HepG2 (cell line): ENCODE results near the gene ELSPBP1. TPM values are rescaled to one million over a fixed set of nuclear protein-coding genes. Genes with fewer than 3 reads are reported as not detected.

Source experiments
- ATAC-seq: fragments of 200-7000 bp; cut with Tn5 transposase; 3 replicates; pipeline ENCODE4 v1.9.1; 2020; ENCODE audit warnings: mild to moderate bottlenecking, moderate library complexity
- BruUV-seq: library from RNA; stranded (reverse); fragments of 400-500 nt; replicated peaks from 2 replicates; lab custom pipeline; 2021; lab: Mats Ljungman, UMichigan
- CTCF ChIA-PET: fragments of 300-600 bp; formaldehyde crosslinking; extraction: SDS; loops from one replicate; lab custom pipeline; 2021; ENCODE audit warnings: low total read pairs, inconsistent platforms, low intra/inter-chr PET ratio; lab: Yijun Ruan, JAX
- POLR2A ChIA-PET: fragments of 350-600 bp; sonication (Branson Sonifier 250); formaldehyde crosslinking; loops from one replicate; lab custom pipeline; 2020; ENCODE audit warnings: antibody characterized with exemption, inconsistent platforms; lab: Yijun Ruan, JAX
- DNase-seq: peaks from one replicate; pipeline ENCODE4 v3.0.0-alpha.2; 2015; ENCODE audit warnings: low spot score
- FAIRE-seq: peaks from 3 replicates; lab custom pipeline; 2011; peaks lifted over from hg19 to GRCh38; lab: Jason Lieb, UNC
- H2AFZ ChIP-seq: one replicate; pipeline ENCODE4 v1.6.1; 2011; ENCODE audit warnings: low read length, inconsistent platforms
- H3K27ac ChIP-seq: fragments of 300-600 bp; 3 replicates; pipeline ENCODE4 v1.8.0; 2011; ENCODE audit warnings: mixed run types, mild to moderate bottlenecking, mixed read lengths, low read length, inconsistent platforms; ENCODE audit not compliant: insufficient read depth; ENCODE audit errors: extremely low read length
- H3K27me3 ChIP-seq, 2 experiments: fragments of 200-600 bp in 1 of 2; 2 replicates in 1 of 2; 3 replicates in 1 of 2; pipeline versions ENCODE4 v1.6.0 to v1.8.0; 2011; ENCODE audit warnings: low read length in 2 of 2, mild to moderate bottlenecking in 2 of 2, moderate library complexity in 2 of 2, inconsistent platforms in 1 of 2; ENCODE audit not compliant: insufficient read depth in 2 of 2, control insufficient read depth in 1 of 2
- H3K36me3 ChIP-seq, 2 experiments: fragments of 200-600 bp in 1 of 2; replicated peaks in 1 of 2; 2 replicates in 1 of 2; 3 replicates in 1 of 2; pipeline versions ENCODE4 v1.5.1 to v1.8.0; 2011; ENCODE audit warnings: low read length in 2 of 2, inconsistent platforms in 1 of 2; ENCODE audit not compliant: insufficient read depth in 2 of 2, control insufficient read depth in 1 of 2
- H3K4me1 ChIP-seq: 2 replicates; pipeline ENCODE4 v1.5.1; 2012; ENCODE audit warnings: low read length, inconsistent platforms; ENCODE audit not compliant: insufficient read depth
- H3K4me2 ChIP-seq: 2 replicates; pipeline ENCODE4 v1.6.0; 2011; ENCODE audit warnings: low read depth, low read length, inconsistent platforms
- H3K4me3 ChIP-seq, 3 experiments: fragments of 200-600 bp in 1 of 3; sonication (generic), shearing (Covaris generic) in 1 of 3; replicated peaks in 1 of 3; 2 replicates each; pipeline ENCODE4 v1.5.1; 2011 to 2016; ENCODE audit warnings: low read length in 3 of 3, inconsistent platforms in 2 of 3, low read depth in 2 of 3, mild to moderate bottlenecking in 2 of 3, control low read depth in 1 of 3, mixed read lengths in 1 of 3; ENCODE audit not compliant: insufficient read depth in 1 of 3
- H3K79me2 ChIP-seq: one replicate; pipeline ENCODE4 v1.6.1; 2011; ENCODE audit warnings: low read length, inconsistent platforms; ENCODE audit not compliant: insufficient read depth
- H3K9ac ChIP-seq: 2 replicates; pipeline ENCODE4 v1.6.0; 2011; ENCODE audit warnings: mild to moderate bottlenecking, low read depth, low read length, inconsistent platforms; ENCODE audit not compliant: insufficient read depth
- H3K9me3 ChIP-seq: 2 replicates; pipeline ENCODE4 v1.5.1; 2012; ENCODE audit warnings: mild to moderate bottlenecking, low read length
- H4K20me1 ChIP-seq: 2 replicates; pipeline ENCODE4 v1.6.0; 2011; ENCODE audit warnings: inconsistent platforms, mild to moderate bottlenecking, low read length, moderate library complexity; ENCODE audit not compliant: insufficient read depth
- MIER3 ChIP-seq: IDR thresholded peaks from 2 replicates; pipeline ENCODE4 v1.6.1; 2016; ENCODE audit warnings: missing compliant biosample characterization, borderline replicate concordance
- POLR2AphosphoS5 ChIP-seq: IDR thresholded peaks from 2 replicates; pipeline ENCODE4 v1.6.1; 2012; ENCODE audit warnings: low read depth, low read length
- SIN3A ChIP-seq: IDR thresholded peaks from 2 replicates; pipeline ENCODE4 v1.6.1; 2011; ENCODE audit warnings: low read depth, mild to moderate bottlenecking, control low read depth, low read length, borderline replicate concordance
- YY1 ChIP-seq: IDR thresholded peaks from 2 replicates; pipeline ENCODE4 v1.6.1; 2011; ENCODE audit warnings: low read length, low read depth, moderate library complexity, mild to moderate bottlenecking; ENCODE audit not compliant: insufficient read depth, insufficient replicate concordance
- ZFP37 ChIP-seq: sonication (generic); formaldehyde crosslinking; IDR thresholded peaks from 2 replicates; pipeline ENCODE4 v1.4.0; 2020; ENCODE audit warnings: missing genetic modification reagents, borderline replicate concordance
- ZNF34 ChIP-seq: sonication (generic); formaldehyde crosslinking; IDR thresholded peaks from 2 replicates; pipeline ENCODE4 v1.4.0; 2020; ENCODE audit warnings: mild to moderate bottlenecking, missing genetic modification reagents, borderline replicate concordance
- ZNF839 ChIP-seq: sonication (generic); formaldehyde crosslinking; IDR thresholded peaks from 2 replicates; pipeline ENCODE4 v1.4.0; 2020; ENCODE audit warnings: missing genetic modification reagents, mild to moderate bottlenecking, borderline replicate concordance
- ZSCAN9 ChIP-seq: IDR thresholded peaks from 2 replicates; pipeline ENCODE4 v1.6.1; 2016; ENCODE audit warnings: borderline replicate concordance
- WGBS: methylation state at CpG from one replicate; pipeline ENCODE4 v1.1.6; 2017; ENCODE audit warnings: low lambda C conversion rate; 5-methylcytosine and 5-hydroxymethylcytosine counted together
- in situ Hi-C: cut with HindIII; loops from 2 replicates; pipeline ENCODE4 v1.10.0; 2017; ENCODE audit warnings: low pct_unique_long_range_greater_than_20kb; ENCODE audit not compliant: extremely low pct_ligation_motif_present
- intact Hi-C: fragments of 100-400 bp; cut with micrococcal nuclease; formaldehyde crosslinking; loops from one replicate; pipeline ENCODE4 v1.10.0; 2022; ENCODE audit not compliant: unreplicated experiment
- polyA plus RNA-seq, 8 experiments: library from polyadenylated mRNA; depleted of rRNA in 3 of 8; stranded (reverse) in 7 of 8; unstranded in 1 of 8; fragments of >200 nt; fragmentation: Illumina TruSeq in 4 of 8; extraction: Trizol in 4 of 8; gene quantifications; 2 replicates each; pipeline versions ENCODE4 v1.2.1 to v1.2.3, GENCODE V29; 2011 to 2016; ENCODE audit warnings: low read depth in 4 of 8, missing spikeins in 1 of 8, mixed read lengths in 1 of 8; ENCODE audit not compliant: insufficient read depth in 1 of 8
- total RNA-seq, 5 experiments: library from RNA; depleted of rRNA; stranded (reverse); fragments of >200 nt; fragmentation: Illumina TruSeq; extraction: Trizol; gene quantifications; 2 replicates each; pipeline ENCODE4 v1.2.3, GENCODE V29; 2016; ENCODE audit warnings: low read depth in 1 of 5
- TF ChIP-seq, protein P1 (sequence below): sonication (generic); formaldehyde crosslinking; conservative IDR thresholded peaks from 2 replicates; pipeline ENCODE4 v1.4.0; 2020; ENCODE audit warnings: missing genetic modification reagents
- TF ChIP-seq, protein P2 (sequence below): sonication (generic); formaldehyde crosslinking; IDR thresholded peaks from 2 replicates; pipeline ENCODE4 v1.5.0; 2020; ENCODE audit warnings: mild to moderate bottlenecking, missing genetic modification reagents, borderline replicate concordance
- TF ChIP-seq, protein P3 (sequence below): sonication (generic); formaldehyde crosslinking; IDR thresholded peaks from 2 replicates; pipeline ENCODE4 v1.8.1; 2023; ENCODE audit warnings: mild to moderate bottlenecking, missing genetic modification reagents, borderline replicate concordance

ELSPBP1 gene
- total and polyA plus RNA-seq, 2 of the 13 experiments (the other 11 are each of a cell fraction or from before 2014, with no cell fraction given) = not detected

DNA sequence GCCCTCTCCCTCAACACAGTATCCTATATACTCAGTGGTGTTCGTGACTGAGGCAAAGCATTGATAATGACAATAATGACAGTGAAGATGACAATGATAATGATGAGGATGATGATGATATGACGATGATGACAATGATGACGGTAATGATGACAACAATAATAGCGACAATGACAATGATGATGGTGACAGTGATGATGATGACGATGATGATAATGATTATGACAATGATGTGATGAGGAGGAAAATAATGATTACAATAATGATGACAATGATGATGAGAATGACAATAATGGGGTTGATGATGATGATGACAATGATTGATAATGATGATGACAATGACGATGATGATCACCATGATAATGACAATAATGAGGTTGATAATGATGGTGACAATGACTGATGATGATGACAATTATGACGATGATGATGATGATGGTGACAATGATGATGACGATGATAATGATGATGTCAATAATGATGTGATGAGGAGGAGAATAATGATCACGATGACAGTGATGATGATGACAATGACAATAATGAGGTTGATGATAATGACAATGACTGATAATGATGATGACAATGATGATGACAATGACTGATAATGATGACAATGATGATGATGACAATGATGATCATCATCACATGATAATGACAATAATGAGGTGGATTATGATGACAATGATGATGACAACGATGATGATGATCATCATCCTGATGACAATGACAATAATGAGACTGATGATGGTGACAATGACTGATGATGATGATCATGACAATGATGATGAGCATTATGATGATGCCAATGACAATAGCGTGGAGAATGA lies 16.7 kb downstream of the ELSPBP1 start (continued):
- TF ChIP-seq, protein P1, sequence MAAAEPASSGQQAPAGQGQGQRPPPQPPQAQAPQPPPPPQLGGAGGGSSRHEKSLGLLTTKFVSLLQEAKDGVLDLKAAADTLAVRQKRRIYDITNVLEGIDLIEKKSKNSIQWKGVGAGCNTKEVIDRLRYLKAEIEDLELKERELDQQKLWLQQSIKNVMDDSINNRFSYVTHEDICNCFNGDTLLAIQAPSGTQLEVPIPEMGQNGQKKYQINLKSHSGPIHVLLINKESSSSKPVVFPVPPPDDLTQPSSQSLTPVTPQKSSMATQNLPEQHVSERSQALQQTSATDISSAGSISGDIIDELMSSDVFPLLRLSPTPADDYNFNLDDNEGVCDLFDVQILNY (CRISPR knock-in tag) = no peak

DNA sequence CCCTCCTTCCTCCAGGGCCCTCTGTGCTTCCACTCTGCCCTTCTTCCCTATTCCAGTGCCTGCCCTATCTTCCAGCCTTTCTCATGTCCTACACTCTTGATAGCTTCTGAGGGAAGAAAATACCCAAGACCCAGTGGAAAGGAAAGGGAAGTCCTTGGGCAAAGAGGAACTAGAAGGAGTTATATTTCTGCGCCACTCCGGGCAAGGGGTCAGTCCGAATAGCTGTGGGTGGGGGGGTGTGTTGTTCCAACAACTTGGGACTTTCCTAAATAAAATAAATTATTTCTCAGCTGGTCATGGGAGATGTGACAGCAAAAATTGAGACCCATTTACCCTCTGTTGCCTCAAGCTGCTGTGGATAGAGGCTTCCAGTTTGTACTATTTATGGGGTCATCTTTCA lies 26.3 kb downstream of the ELSPBP1 start:
- Histone ChIP-seq H3K27me3 (peaks cover 1 to 21% of the 10 kb centered on the region in 2 experiments; a peak in 3 of 5 replicates), H3K9me3 (no peaks in the 10 kb centered on the region), H3K4me2 (no peak overlapping the region), H2AFZ (no peak overlapping the region), H3K4me1 (no peaks in the 10 kb centered on the region), H3K36me3 (no peaks in the 10 kb centered on the region), H3K27ac (no peak overlapping the region), H3K79me2 (no peaks in the 10 kb centered on the region), H4K20me1 (no peaks in the 10 kb centered on the region), H3K4me3 (no peak overlapping the region), H3K9ac (no peak overlapping the region)
- in situ Hi-C loops = no loop called here
- FAIRE-seq = no peak
- CTCF ChIA-PET = no interaction called here
- POLR2A ChIA-PET = no interaction called here
- ATAC-seq = no peak
- DNase-seq = no peak
- no peak for TF ChIP-seq ZNF34
- intact Hi-C loops = no loop called here
- no TSS peak for BruUV-seq
- WGBS = 80% methylated on average over 3 of the region's 3 CpGs

DNA sequence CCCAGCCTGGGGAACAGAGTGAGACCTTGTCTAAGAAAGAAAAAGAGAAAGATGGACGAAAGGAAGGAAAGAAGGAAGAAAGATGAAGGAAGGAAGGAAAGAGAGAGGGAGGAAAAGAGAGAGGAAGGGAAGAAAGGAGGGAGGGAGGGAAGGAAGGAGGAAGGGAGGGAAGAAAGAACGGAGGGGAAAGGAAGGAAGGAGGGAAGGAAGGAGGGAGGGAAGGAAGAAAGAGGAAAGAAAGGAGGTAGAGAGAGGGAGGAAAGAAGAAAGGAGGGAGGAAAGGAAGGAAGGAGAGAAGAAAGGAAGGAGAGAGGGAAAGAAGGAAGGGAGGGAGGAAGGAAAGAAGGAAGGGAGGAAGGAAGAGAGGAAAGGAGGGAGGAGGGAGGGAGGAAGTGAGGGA lies 28.6 kb downstream of the ELSPBP1 start:
- no peak for DNase-seq
- Histone ChIP-seq H4K20me1 (no peaks in the 10 kb centered on the region), H3K9me3 (no peaks in the 10 kb centered on the region), H3K27ac (no peak overlapping the region), H3K4me1 (no peaks in the 10 kb centered on the region), H2AFZ (no peak overlapping the region), H3K27me3 (peaks cover 0 to 16% of the 10 kb centered on the region in 2 experiments; a peak in 3 of 5 replicates), H3K4me3 (no peak overlapping the region)
- CTCF ChIA-PET = no interaction called here
- no TSS peak for BruUV-seq
- FAIRE-seq = no peak
- in situ Hi-C loops = no loop called here
- TF ChIP-seq MIER3 (CRISPR knock-in tag) (no peak), POLR2AphosphoS5 (no peak), SIN3A (no peak), ZFP37 (CRISPR knock-in tag) (no peak), ZNF839 (CRISPR knock-in tag) (no peak), YY1 (no peak), ZSCAN9 (no peak)
- TF ChIP-seq, protein P2, sequence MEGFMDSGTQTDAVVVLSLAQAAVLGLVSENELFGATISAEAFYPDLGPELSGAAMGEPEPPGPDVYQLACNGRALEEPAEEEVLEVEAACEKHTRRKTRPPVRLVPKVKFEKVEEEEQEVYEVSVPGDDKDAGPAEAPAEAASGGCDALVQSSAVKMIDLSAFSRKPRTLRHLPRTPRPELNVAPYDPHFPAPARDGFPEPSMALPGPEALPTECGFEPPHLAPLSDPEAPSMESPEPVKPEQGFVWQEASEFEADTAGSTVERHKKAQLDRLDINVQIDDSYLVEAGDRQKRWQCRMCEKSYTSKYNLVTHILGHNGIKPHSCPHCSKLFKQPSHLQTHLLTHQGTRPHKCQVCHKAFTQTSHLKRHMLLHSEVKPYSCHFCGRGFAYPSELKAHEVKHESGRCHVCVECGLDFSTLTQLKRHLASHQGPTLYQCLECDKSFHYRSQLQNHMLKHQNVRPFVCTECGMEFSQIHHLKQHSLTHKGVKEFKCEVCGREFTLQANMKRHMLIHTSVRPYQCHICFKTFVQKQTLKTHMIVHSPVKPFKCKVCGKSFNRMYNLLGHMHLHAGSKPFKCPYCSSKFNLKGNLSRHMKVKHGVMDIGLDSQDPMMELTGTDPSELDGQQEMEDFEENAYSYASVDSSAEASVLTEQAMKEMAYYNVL (CRISPR knock-in tag) = no peak
- TF ChIP-seq, protein P3, sequence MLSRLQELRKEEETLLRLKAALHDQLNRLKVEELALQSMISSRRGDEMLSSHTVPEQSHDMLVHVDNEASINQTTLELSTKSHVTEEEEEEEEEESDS = no peak
- TF ChIP-seq, all 625 proteins: peak for 0
- Histone ChIP-seq H3K4me2 (no peak overlapping the region), H3K9ac (no peak overlapping the region), H3K79me2 (no peaks in the 10 kb centered on the region), H3K36me3 (no peaks in the 10 kb centered on the region)
- intact Hi-C loops = no loop called here
- ATAC-seq = no peak
- POLR2A ChIA-PET = no interaction called here
- 18% methylated on average over 2 of the region's 2 CpGs for WGBS
